22Rv1 (cell line): ENCODE data around the gene SIX3.

ENCODE experiments used
- ZFX ChIP-seq: fragments of 450-650 bp; IDR thresholded peaks from 2 replicates; pipeline ENCODE4 v1.6.1; 2017; ENCODE audit warnings: antibody characterized with exemption, borderline replicate concordance
- TF ChIP-seq, protein P1 (sequence below): fragments of 450-650 bp; IDR thresholded peaks from 2 replicates; pipeline ENCODE4 v1.5.1; 2017; ENCODE audit warnings: mild to moderate bottlenecking

DNA sequence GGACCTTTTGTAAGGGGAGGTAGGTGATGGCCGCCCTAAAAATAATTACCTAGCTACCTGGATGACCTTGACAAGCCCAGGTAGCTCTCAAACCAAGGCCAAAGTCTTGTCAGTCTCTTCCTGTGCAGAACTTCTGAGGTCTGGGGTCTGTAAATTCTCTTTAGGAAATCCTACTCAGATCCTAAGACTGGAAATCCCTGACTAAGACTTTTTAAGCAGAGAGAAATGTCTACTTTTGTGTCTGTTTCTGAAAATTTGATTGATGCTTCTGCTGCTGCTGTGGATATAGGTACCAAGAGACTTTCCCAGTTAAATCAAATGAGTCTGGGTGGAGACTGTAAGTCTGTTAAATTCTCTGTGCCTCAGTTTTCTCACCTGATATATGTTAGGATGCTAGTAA, 36.9 kb upstream of the SIX3 start:
- TF ChIP-seq, protein P1, sequence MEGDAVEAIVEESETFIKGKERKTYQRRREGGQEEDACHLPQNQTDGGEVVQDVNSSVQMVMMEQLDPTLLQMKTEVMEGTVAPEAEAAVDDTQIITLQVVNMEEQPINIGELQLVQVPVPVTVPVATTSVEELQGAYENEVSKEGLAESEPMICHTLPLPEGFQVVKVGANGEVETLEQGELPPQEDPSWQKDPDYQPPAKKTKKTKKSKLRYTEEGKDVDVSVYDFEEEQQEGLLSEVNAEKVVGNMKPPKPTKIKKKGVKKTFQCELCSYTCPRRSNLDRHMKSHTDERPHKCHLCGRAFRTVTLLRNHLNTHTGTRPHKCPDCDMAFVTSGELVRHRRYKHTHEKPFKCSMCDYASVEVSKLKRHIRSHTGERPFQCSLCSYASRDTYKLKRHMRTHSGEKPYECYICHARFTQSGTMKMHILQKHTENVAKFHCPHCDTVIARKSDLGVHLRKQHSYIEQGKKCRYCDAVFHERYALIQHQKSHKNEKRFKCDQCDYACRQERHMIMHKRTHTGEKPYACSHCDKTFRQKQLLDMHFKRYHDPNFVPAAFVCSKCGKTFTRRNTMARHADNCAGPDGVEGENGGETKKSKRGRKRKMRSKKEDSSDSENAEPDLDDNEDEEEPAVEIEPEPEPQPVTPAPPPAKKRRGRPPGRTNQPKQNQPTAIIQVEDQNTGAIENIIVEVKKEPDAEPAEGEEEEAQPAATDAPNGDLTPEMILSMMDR, result no peak
- no peak for TF ChIP-seq ZFX
